Liver (tissue), 9 donors: ENCODE data around the gene AGPAT2. TPM values are rescaled to one million over a fixed set of nuclear protein-coding genes. Genes with fewer than 3 reads are reported as not detected.

Source experiments
- DNase-seq: peaks from one replicate; pipeline ENCODE4 v3.0.0-alpha.2; 2017; ENCODE audit warnings: low spot score
- H3K27ac ChIP-seq, 2 donors: one replicate each; pipeline ENCODE4 v1.7.0; 2013; ENCODE audit warnings: inconsistent platforms in 2 of 2, low read length in 2 of 2, control low read depth in 1 of 2, low read depth in 1 of 2, mild to moderate bottlenecking in 1 of 2
- H3K27me3 ChIP-seq, 4 donors: one replicate each; pipeline versions ENCODE4 v1.6.1 to v1.7.0; 2013; ENCODE audit warnings: low read length in 3 of 4, inconsistent platforms in 1 of 4, mild to moderate bottlenecking in 1 of 4, moderate library complexity in 1 of 4; ENCODE audit not compliant: control insufficient read depth in 4 of 4, insufficient read depth in 4 of 4
- H3K36me3 ChIP-seq, 4 donors: one replicate each; pipeline versions ENCODE4 v1.6.1 to v1.7.0; 2013; ENCODE audit warnings: low read length in 3 of 4, mild to moderate bottlenecking in 3 of 4, low read depth in 1 of 4, moderate library complexity in 1 of 4; ENCODE audit not compliant: control insufficient read depth in 4 of 4, insufficient read depth in 3 of 4
- H3K4me1 ChIP-seq, 4 donors: one replicate each; pipeline versions ENCODE4 v1.6.1 to v1.7.0; 2013; ENCODE audit warnings: low read length in 3 of 4, mild to moderate bottlenecking in 3 of 4, moderate library complexity in 1 of 4; ENCODE audit not compliant: control insufficient read depth in 4 of 4, insufficient read depth in 4 of 4
- H3K4me3 ChIP-seq, 3 donors: one replicate each; pipeline versions ENCODE4 v1.6.1 to v1.7.0; 2013; ENCODE audit warnings: low read length in 3 of 3, control low read depth in 1 of 3, low read depth in 1 of 3, mild to moderate bottlenecking in 1 of 3
- H3K9ac ChIP-seq, 2 donors: one replicate each; pipeline ENCODE4 v1.7.0; 2013; ENCODE audit warnings: low read length in 2 of 2, mild to moderate bottlenecking in 2 of 2, moderate library complexity in 2 of 2, control low read depth in 1 of 2, low read depth in 1 of 2
- H3K9me3 ChIP-seq, 4 donors: one replicate each; pipeline versions ENCODE4 v1.6.1 to v1.7.0; 2013; ENCODE audit warnings: low read length in 3 of 4; ENCODE audit not compliant: control insufficient read depth in 4 of 4
- EGR1 ChIP-seq, 2 donors: IDR thresholded peaks; 2 replicates each; pipeline ENCODE4 v1.6.1; 2016 to 2018; ENCODE audit warnings: antibody characterized with exemption in 2 of 2, low read depth in 2 of 2
- FOXA1 ChIP-seq: IDR thresholded peaks from 2 replicates; pipeline ENCODE4 v1.6.1; 2016; ENCODE audit warnings: antibody characterized with exemption
- FOXA2 ChIP-seq: IDR thresholded peaks from 2 replicates; pipeline ENCODE4 v1.6.1; 2016; ENCODE audit warnings: antibody characterized with exemption
- GABPA ChIP-seq, 2 donors: IDR thresholded peaks in 1 of 2; conservative IDR thresholded peaks in 1 of 2; 2 replicates each; pipeline ENCODE4 v1.6.1; 2016; ENCODE audit warnings: antibody characterized with exemption in 2 of 2, mild to moderate bottlenecking in 1 of 2, moderate library complexity in 1 of 2
- HNF4A ChIP-seq, 2 donors: conservative IDR thresholded peaks; 2 replicates each; pipeline ENCODE4 v1.6.1; 2016; ENCODE audit warnings: antibody characterized with exemption in 2 of 2, mild to moderate bottlenecking in 2 of 2
- JUND ChIP-seq, 2 donors: IDR thresholded peaks; 2 replicates each; pipeline ENCODE4 v1.6.1; 2016; ENCODE audit warnings: antibody characterized with exemption in 2 of 2
- RAD21 ChIP-seq, 2 donors: IDR thresholded peaks; 2 replicates each; pipeline ENCODE4 v1.6.1; 2016; ENCODE audit warnings: antibody characterized with exemption in 2 of 2, mild to moderate bottlenecking in 2 of 2
- SP1 ChIP-seq: IDR thresholded peaks from 2 replicates; pipeline ENCODE4 v1.6.1; 2018; ENCODE audit warnings: antibody characterized with exemption, mild to moderate bottlenecking
- TAF1 ChIP-seq: conservative IDR thresholded peaks from 2 replicates; pipeline ENCODE4 v1.6.1; 2016; ENCODE audit warnings: antibody characterized with exemption, mild to moderate bottlenecking
- YY1 ChIP-seq: IDR thresholded peaks from 2 replicates; pipeline ENCODE4 v1.6.1; 2016; ENCODE audit warnings: antibody characterized with exemption, mild to moderate bottlenecking
- WGBS: extraction: QIAGEN DNeasy Blood & Tissue Kit; methylation state at CpG from one replicate; pipeline ENCODE4 v1.1.7; 2013; 5-methylcytosine and 5-hydroxymethylcytosine counted together
- polyA plus RNA-seq, 2 donors: library from polyadenylated mRNA; stranded (reverse) in 1 of 2; unstranded in 1 of 2; fragments of 200-250 nt in 1 of 2; fragments of >200 nt in 1 of 2; fragmentation: Nextera tagmentation in 1 of 2; extraction: Ambion mirVana in 1 of 2; gene quantifications; one replicate each; pipeline versions ENCODE4 v1.2.1 to v1.2.3, GENCODE V29; 2013 to 2015
- total RNA-seq, 2 donors: library from RNA; depleted of rRNA; stranded (reverse); fragments of >200 nt; gene quantifications; one replicate each; pipeline ENCODE4 v1.2.3, GENCODE V29; 2014
- TF ChIP-seq, protein P1 (sequence below): IDR thresholded peaks from 2 replicates; pipeline ENCODE4 v1.6.1; 2016; ENCODE audit warnings: antibody characterized with exemption
- TF ChIP-seq, protein P2 (sequence below): IDR thresholded peaks from 2 replicates; pipeline ENCODE4 v1.6.1; 2016; ENCODE audit warnings: antibody characterized with exemption
- TF ChIP-seq, protein P3 (sequence below): fragments of 150-350 bp; IDR thresholded peaks from 2 replicates; pipeline ENCODE4 v1.5.1; 2017; ENCODE audit warnings: improper control_type of control experiment, low read depth, low read length; ENCODE audit not compliant: missing input control
- TF ChIP-seq, protein P4 (sequence below): IDR thresholded peaks from 2 replicates; pipeline ENCODE4 v1.6.1; 2016; ENCODE audit warnings: antibody characterized with exemption
- TF ChIP-seq, protein P5 (sequence below): IDR thresholded peaks from 2 replicates; pipeline ENCODE4 v1.6.1; 2016; ENCODE audit warnings: antibody characterized with exemption, mild to moderate bottlenecking
- donor health status: healthy.
- donor health status: healthy.
- donor health status: healthy.
- donor health status: healthy.
- donor health status: healthy.

The AGPAT2 gene
- total and polyA plus RNA-seq, 4 donors = 75.1 to 222 (median 212) TPM

DNA sequence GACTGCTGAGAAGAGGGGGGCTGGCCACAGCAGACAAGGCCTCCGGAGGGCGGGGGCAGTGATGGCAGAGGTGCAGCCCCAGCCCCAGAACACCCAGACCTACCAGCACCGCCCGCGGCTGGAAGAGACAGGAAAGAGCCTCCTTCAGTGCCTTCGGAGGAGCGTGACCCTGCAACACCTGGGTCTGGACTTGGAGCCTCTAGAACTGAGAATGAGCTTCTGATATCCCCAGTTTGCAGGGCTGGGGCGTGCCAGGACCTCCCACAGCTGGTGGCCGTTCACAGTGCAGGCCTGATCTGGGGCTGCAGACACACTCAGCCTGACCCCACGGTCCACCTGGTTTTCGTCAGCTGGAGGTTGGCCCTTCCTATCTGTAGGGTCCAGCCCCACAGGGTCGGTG is 46.4 kb upstream of the AGPAT2 start:
- Histone ChIP-seq H3K36me3 (no peaks in the 10 kb centered on the region), H3K27me3 (no peaks in the 10 kb centered on the region), H3K9ac (no peak overlapping the region), H3K27ac (no peak overlapping the region), H3K9me3 (no peaks in the 10 kb centered on the region), H3K4me3 (no peak overlapping the region), H3K4me1 (peaks cover 0 to 10% (median 6%) of the 10 kb centered on the region in 4 donors)
- no peak for TF ChIP-seq SP1
- TF ChIP-seq FOXA2 = no peak
- TF ChIP-seq, protein P1, sequence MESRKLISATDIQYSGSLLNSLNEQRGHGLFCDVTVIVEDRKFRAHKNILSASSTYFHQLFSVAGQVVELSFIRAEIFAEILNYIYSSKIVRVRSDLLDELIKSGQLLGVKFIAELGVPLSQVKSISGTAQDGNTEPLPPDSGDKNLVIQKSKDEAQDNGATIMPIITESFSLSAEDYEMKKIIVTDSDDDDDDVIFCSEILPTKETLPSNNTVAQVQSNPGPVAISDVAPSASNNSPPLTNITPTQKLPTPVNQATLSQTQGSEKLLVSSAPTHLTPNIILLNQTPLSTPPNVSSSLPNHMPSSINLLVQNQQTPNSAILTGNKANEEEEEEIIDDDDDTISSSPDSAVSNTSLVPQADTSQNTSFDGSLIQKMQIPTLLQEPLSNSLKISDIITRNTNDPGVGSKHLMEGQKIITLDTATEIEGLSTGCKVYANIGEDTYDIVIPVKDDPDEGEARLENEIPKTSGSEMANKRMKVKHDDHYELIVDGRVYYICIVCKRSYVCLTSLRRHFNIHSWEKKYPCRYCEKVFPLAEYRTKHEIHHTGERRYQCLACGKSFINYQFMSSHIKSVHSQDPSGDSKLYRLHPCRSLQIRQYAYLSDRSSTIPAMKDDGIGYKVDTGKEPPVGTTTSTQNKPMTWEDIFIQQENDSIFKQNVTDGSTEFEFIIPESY = no peak
- TF ChIP-seq, protein P2, sequence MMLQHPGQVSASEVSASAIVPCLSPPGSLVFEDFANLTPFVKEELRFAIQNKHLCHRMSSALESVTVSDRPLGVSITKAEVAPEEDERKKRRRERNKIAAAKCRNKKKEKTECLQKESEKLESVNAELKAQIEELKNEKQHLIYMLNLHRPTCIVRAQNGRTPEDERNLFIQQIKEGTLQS = no peak
- no peak for TF ChIP-seq HNF4A (conservative IDR thresholded peaks at IDR 0.05)
- TF ChIP-seq, protein P3, sequence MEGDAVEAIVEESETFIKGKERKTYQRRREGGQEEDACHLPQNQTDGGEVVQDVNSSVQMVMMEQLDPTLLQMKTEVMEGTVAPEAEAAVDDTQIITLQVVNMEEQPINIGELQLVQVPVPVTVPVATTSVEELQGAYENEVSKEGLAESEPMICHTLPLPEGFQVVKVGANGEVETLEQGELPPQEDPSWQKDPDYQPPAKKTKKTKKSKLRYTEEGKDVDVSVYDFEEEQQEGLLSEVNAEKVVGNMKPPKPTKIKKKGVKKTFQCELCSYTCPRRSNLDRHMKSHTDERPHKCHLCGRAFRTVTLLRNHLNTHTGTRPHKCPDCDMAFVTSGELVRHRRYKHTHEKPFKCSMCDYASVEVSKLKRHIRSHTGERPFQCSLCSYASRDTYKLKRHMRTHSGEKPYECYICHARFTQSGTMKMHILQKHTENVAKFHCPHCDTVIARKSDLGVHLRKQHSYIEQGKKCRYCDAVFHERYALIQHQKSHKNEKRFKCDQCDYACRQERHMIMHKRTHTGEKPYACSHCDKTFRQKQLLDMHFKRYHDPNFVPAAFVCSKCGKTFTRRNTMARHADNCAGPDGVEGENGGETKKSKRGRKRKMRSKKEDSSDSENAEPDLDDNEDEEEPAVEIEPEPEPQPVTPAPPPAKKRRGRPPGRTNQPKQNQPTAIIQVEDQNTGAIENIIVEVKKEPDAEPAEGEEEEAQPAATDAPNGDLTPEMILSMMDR = no peak
- no peak for TF ChIP-seq JUND (IDR thresholded peaks at IDR 0.05)
- no peak for TF ChIP-seq YY1
- no peak for TF ChIP-seq TAF1
- TF ChIP-seq EGR1 (IDR thresholded peaks at IDR 0.05; ENCODE audit: low read depth in 2 of 2) = no peak
- TF ChIP-seq, protein P4, sequence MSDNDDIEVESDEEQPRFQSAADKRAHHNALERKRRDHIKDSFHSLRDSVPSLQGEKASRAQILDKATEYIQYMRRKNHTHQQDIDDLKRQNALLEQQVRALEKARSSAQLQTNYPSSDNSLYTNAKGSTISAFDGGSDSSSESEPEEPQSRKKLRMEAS = no peak
- TF ChIP-seq, protein P5, sequence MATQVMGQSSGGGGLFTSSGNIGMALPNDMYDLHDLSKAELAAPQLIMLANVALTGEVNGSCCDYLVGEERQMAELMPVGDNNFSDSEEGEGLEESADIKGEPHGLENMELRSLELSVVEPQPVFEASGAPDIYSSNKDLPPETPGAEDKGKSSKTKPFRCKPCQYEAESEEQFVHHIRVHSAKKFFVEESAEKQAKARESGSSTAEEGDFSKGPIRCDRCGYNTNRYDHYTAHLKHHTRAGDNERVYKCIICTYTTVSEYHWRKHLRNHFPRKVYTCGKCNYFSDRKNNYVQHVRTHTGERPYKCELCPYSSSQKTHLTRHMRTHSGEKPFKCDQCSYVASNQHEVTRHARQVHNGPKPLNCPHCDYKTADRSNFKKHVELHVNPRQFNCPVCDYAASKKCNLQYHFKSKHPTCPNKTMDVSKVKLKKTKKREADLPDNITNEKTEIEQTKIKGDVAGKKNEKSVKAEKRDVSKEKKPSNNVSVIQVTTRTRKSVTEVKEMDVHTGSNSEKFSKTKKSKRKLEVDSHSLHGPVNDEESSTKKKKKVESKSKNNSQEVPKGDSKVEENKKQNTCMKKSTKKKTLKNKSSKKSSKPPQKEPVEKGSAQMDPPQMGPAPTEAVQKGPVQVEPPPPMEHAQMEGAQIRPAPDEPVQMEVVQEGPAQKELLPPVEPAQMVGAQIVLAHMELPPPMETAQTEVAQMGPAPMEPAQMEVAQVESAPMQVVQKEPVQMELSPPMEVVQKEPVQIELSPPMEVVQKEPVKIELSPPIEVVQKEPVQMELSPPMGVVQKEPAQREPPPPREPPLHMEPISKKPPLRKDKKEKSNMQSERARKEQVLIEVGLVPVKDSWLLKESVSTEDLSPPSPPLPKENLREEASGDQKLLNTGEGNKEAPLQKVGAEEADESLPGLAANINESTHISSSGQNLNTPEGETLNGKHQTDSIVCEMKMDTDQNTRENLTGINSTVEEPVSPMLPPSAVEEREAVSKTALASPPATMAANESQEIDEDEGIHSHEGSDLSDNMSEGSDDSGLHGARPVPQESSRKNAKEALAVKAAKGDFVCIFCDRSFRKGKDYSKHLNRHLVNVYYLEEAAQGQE = no peak
- no peak for TF ChIP-seq GABPA (IDR thresholded peaks at IDR 0.05 in 1 of 2, conservative IDR thresholded peaks at IDR 0.05 in 1 of 2)
- no peak for TF ChIP-seq RAD21 (IDR thresholded peaks at IDR 0.05)
- no peak for TF ChIP-seq FOXA1
- no peak for DNase-seq
- 90% methylated on average over 12 of the region's 12 CpGs for WGBS
